Activated CD4-positive, alpha-beta T cell treated with anti-CD3 and anti-CD28 coated beads for 24 hours (primary cell): Measurements from ENCODE around the gene INMT.
"Not testable (repeated sequence)": the region's sequence is repeated elsewhere in the genome, so short reads cannot be mapped to it uniquely, and the experiment has no call there.

Experiments
- DNase-seq, 2 donors: peaks; one replicate each; pipeline ENCODE4 v3.0.0-alpha.2; 2020; ENCODE audit warnings: low read depth in 2 of 2

Gene INMT

DNA sequence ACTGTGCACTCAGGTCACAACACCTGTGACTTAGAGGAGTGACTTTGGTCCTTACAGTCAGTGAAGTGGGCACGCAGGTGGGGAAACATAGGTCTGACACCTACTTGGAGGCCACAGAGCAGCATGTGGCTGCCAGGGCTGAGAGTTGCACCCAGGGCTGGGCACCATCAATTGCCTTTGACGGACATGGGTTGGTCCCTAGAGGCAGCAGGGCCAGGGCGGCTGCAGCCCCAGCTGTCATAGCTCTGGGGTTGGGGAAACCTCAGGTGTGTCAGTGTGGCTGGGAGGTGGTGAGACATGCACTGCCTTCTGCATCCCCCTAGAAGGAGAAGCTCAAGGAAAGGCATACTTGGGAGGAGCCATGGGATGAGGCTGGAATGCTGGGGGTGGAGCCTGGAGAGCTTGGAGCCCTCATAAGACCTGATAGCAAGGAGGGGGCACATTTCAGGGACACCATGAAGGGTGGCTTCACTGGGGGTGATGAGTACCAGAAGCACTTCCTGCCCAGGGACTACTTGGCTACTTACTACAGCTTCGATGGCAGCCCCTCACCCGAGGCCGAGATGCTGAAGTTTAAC lies at the start of gene INMT:
Gene INMT, plus strand, starts transcription at position 440 of the 578 bp plus-strand sequence. Its CDS starts 16 bp downstream, at position 456.
- no peak for DNase-seq

DNA sequence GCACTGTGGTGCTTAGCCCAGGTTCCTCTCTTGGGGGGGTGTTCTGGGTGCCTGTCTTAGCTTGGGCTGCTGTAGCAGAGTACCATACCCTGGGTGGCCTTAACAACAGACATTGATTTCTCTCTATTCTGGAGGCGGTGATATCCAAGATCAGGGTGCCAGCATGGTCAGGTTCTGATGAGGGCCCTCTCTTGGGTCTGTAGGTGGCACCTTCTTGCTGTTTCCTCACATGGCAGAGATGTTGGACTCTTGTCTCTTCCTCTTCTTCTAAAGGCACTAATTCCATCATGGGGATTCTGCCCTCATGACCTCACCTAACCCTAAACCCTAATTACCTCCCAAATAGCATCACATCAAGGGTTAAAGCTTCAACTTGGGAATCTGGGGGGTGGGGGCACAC lies 49.7 kb upstream of the INMT start:
- no peak for DNase-seq

DNA sequence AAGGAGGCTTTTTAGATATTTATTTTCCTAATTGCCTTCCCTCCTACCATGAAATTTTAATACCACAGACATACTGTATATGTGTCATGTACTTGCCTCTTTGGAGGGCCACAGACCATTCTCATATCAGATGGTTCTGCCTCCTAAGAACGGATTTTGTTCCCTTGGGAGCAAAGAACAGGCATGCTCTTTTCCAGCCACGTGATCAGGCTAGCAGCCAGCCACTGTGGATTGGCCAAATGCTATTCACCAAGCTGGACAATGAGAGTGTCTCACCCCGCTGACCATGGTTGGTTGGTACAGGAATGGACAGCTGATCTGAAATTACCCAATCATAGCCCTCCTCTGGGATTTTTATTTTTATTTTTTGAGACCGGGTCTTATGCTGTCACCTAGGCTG lies 48.2 kb upstream of the INMT start:
- DNase-seq: no peak

DNA sequence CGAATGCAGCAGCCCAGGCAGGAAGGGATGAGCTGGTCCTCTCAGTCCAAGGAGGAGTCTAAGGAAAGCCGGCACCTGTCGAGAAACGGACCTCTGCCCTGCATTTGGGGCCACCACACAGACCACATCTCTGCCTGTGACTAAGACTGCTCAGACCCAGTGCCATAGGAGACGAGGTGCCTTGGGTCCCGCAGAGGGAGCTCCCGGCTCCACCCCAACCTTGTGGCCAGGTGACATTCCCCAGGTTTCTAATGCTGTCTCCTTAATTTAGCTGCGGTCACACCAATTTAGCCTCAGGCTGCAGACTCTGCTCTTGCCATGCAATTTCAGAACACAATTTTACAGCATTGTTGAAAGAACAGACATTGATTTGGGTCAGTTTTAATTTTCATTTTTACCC lies 46.9 kb upstream of the INMT start:
- no peak for DNase-seq

DNA sequence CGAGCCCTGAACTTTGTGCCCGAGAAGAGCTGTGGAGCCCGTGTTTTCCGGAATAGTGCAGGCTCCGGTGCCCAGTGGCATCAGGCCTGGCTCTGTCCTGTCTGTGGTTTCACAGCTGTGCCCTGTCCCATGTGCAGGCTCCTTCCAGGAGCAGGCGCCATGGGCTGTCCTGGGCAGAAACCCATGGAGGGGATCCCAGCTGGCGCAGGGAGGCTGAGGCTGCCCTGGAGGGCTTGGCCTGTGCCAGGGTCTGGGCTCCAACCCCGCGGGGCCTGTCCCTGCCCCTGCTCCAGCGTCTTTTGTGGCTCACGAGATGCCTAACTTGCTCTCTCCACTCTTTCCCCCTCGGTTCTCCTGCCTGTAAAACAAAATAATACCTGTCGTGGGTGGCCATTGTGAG lies 46.3 kb upstream of the INMT start:
- no peak for DNase-seq

DNA sequence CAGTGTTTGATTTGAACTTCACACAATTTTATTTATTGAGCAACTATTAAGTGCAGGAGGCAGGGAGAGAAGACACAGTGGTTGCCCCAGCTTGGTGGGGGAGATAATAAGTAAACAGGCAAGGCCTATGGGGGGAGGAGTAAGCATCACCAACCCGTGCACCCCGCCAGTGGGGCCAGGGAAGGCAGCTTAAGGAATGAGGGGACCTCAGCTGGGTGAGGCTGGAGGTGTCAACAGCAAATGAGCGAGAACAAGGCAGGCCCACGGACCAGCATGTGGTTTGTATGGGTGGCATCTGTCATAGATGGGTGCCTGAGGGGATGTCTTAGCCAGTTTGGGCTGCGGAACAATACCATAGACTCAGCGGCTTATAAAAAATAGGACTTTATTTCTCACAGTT lies 45.6 kb upstream of the INMT start:
- no peak for DNase-seq

DNA sequence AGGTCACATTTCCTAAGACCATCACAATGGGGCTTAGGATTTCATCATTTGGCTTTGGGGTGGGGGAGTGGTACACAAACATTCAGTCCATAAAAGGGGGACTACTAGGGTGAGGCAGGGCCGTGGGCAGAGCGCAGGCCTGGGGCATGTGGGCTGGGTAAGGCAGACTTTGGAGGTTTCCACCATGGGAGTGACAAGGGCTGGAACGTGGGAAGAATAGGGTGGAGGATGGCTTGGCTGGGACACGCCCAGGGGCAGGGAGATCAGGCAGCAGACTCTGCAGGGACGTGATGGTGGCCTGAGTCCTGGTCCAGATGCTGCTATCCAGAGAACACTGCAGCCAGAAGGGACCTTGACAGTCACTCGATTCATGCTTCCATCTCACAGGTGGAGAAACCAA lies 45.0 kb upstream of the INMT start:
- DNase-seq: no peak

DNA sequence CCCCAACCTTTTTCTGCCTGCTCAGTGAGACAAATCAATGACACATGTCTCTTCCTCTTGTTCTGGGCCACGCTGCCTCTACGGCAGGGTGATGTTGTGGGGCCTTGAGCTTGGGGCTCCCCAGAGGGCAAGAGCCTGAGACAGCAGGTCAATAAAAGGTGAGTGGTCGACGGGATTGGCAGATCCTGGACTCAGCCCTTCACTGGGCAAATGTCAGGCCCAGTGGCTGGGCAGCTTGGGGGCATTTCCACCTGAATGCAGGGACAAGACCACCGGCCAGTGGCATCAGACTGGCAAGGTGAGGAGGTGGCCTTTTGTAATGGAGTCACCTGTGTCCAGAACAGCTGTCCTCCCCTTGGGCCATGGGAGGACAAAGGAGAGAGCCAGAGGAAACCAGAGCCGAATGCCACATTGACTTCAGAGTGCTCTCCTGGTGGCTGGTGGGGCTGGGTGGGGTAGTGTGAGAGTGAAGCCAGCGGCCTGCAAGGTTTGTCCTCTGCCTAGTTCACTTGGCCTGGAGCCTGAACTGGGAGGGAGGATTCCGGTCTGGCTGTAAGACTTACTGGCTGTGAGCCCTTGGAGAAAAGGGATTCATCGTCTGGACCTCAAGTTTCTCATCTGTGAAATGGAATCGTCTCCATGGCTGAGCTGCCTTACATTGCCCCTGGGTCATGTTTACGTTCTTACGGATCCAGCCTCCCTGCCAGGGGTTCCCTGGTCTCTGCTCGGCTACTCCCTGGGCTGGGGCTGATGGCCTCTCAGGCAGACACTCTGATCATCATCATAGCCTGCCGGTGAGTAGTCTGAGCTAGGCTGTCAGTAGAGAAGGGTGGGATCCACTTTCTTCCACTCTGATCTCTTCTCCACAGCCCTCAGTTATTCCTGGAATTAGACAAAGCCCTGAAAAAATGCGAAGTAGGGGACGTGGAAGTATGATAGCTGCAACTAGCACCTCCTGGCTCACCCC lies 44.3 kb upstream of the INMT start:
- DNase-seq: no peak

DNA sequence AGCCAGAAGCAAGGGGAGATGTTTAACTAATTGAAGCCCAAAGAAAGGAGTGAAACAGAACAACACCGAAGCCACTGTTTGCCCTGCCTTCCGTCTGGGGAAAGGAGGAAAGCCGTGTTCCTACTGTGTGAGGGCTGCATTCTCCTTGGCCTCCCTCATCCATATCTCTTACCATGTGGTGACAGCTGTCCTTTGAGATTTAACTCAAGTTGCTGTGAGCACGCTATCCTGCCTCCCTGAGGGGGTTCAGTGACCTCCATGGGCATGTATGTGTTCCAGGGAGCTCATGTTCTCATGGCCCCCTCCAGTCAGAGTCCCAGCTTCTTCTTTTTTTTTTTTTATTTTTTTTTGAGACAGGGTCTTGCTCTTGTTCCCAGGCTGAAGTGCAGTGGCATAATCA lies 43.5 kb upstream of the INMT start:
- DNase-seq: no peak

DNA sequence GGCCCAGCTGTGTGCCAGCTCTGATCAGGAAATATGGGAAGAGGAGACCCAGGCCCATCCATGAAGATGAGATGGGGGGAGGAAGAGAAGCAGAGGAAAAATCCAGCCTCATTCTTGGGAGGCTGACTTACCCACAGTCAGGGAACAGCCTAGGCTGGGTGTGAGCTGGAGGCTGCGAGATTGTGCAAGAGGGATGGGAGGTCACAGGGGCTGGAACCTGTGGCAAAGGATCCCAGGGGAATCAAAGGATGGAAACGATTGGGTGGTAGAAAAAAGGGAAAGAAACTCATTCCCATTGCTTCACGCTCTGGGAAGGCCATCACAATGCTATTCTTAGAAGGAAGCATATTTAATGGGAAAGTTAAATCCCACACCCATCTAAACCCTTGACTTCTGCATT lies 43.0 kb upstream of the INMT start:
- no peak for DNase-seq

DNA sequence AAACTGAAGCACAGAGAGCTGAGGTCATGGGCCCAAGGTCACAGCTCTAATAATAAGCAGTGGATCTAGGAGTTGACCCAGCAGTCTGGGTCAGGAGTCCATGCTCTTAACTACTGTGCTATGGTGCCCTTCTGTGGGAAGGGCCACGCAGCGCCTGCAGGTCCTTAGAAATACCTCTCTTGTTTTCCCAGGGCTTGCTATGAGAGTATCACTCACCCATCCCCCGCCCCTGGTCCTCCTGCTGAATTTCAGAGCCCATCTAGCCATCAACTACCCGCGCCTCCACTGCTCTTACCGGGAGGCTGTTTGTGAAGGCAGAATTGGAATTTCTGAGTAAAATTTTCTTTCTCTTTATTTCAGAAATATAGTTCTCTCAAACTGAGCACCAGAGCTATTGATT lies 42.4 kb upstream of the INMT start:
- DNase-seq: no peak

DNA sequence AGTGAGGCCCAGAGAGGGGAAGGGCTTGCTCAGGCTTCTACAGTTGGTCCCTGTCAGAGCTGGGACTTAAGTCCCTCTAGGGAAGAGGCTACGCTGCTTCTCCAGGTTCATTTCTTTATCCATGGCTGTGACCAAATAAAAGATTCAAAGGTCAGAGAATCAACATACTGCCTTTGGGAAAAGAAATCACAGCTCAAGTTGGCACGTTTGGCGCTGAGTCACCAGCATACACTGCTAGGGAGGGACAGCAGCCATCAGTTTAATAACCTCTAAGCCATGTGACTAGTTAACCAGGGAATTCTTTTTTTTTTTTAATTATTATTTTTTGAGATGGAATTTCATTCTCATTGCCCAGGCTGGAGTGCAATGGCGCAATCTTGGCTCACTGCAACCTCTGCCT lies 41.3 kb upstream of the INMT start:
- DNase-seq: no peak

DNA sequence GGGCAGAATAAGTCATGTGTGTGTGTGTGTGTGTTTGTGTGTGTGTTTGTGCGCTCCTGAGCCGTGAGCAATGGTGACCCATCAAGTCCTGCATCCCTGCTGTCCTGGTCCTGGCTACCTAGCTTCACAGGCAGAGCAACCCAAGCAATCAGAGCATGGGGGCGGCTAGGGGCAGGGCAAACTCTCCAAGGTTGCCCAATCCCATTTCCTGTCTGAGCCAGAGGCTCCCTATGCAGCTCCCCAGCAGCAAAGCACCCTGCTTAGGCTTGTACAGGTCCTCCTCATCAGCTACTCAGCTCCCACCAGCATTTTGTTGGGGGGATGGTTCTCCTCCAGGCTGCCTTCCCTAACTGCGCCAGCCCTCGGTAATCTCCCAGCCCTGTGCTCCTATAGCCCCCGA lies 38.5 kb upstream of the INMT start:
- no peak for DNase-seq

DNA sequence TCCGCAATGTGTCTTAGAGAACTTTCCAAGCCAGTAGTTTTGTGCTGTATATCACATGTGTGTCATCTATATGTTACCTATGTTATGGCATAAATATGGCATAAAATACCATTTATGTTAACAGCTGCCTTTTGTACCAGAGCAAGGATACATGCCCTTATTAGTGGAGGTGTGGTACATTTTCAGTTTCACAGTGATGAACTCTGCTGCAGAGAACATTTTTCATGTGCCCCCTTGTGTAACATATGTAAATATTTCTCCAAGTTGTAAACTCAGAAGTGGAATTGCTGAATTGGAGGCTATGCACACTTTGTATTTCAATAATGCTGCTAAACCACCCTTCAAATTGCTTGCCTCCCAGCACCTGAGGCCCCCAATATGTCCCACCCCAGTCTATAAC lies 37.8 kb upstream of the INMT start:
- no peak for DNase-seq

DNA sequence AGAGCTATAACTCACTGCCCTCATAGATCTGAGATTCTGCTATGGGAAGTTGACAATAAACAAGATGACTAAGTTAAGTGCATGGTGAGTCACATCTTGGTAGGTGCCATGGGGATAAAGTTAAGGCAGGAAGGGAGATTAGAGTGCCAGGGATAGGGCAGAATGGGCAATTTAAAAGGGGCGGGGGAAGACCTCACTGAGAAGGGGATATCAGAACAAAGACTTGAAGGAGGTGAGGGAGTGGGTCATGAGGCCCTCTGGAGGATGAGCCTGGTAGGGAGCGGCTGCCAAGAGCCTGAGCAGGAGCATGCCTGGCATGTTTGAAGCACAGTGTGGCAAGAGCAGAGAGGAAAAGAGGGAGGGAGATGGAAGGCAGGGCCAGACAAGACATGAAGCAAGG lies 34.8 kb upstream of the INMT start:
- DNase-seq: no peak

DNA sequence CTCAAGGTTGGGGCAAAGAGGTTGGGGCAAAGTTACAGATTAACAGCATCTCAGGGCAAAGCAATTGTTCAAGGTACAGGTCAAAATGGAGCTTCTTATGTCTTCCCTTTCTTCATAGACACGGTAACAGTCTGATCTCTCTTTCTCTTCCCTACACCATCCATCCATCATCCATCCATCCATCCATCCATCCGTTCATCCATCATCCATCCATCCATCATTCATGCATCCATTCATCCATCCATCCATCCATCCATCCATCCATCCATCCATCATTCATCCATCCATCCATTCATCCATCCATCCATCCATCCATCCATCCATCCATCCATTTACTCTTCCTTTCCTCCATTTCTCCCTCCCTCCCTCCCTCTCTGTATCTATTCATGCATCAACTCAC lies 32.5 kb upstream of the INMT start:
- not testable (repeated sequence) for DNase-seq

DNA sequence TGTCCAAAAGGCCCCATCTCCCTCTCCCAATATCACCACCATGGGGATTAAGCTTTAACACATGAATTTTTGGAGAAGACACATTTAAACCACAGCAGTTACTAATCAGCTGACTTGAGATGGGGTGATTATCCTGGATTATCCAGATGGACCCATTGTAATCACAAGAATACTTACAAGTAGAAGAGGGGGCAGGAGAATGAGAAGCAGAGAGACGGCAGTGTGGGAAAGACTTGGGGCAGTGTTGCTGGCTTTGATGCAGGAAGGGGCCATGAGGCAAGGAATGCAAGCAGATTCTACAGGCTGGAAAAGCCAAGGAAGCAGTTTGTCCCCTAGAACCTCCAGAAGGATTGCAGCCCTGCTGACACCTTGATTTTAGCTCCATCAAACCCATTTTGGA lies 30.7 kb upstream of the INMT start:
- DNase-seq: no peak

DNA sequence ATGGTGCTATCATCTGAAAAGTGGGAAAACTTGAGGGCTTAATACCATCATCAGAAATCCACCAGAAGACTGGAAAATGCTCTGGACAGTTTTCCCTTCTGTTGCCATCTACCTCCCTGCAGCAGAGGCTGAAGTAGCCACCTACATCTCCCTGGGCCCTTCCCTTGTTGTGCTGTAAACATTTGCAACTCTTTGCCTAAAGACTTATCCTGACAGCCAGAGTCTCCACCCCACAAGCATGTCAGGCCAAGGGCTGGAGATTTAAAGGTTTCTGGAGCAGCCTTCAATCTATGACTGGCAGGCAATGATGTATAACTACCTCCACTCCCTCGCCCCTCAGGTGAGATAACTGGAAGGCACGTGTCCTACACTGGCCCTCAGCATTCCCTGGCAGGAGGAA lies 29.7 kb upstream of the INMT start:
- no peak for DNase-seq

DNA sequence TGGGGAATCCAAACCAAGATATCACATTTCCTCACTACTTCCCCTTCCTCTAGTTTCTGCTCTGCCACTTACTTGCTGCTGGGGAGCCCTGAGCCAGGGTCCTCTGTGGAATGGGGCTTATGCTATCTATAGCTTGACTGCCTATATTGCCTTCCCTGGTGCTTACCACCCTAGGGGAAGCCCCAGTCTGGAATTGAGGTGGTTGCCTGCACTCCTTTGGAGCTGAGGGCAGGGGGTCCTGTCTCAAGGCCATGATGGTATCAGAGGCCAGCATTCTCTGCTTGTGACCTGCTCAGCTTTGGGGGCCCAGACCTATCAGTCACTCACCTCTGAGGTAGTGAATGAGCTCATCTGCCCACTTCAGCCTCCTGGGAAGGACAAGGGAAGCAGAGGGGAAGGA lies 29.3 kb upstream of the INMT start:
- DNase-seq: no peak

DNA sequence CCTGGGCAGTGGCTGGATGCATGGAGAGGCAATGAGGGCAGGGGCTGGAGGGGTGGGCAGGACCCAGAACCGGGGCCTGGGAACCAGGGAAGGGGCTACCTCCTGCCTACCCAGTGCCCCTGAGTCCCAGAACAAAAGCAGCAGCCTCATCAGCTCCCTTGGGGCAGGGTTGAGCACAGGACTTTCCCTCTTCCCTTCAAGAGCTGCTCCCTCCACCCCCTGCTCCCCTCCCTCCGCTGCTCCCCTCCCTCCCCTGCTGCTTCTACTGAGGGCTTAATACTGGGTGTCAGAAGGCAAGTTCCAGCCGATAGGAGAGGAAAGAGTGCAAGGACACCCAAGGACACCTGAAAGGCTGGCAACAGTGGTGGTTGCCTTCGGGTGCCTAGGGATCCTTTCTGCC lies 28.2 kb upstream of the INMT start:
- no peak for DNase-seq

DNA sequence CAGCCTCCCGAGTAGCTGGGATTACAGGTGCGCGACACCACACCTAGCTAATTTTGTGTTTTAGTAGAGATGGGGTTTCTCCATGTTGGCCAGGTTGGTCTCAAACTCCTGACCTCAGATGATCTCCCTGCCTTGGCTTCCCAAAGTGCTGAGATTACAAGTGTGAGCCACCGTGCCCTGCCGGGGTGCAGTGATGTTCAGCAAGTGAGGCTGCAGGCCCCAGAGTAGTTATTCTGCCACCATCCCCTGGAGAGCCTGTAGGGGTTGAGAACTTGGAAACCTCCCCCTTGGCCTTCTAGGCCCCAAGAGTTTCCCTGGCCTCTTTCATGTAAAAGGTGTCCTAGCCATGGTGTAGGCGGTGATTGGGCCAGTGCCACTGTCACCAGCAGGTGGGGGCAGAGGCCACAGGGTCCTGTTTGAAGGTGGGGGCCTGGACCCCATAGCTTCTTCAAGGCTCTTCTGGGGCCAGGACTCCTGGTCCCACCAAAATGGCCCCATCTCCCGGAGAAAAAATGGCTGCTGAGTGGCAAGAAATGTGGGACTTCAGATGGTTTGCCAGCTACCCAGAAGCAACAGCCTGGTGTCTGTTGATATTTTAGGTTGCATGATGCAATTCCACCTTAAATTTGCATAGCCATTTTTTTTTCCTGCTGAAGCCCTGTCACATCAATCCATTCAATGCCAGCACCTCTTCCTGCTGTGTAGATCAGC lies 25.5 kb upstream of the INMT start:
- DNase-seq: no peak

DNA sequence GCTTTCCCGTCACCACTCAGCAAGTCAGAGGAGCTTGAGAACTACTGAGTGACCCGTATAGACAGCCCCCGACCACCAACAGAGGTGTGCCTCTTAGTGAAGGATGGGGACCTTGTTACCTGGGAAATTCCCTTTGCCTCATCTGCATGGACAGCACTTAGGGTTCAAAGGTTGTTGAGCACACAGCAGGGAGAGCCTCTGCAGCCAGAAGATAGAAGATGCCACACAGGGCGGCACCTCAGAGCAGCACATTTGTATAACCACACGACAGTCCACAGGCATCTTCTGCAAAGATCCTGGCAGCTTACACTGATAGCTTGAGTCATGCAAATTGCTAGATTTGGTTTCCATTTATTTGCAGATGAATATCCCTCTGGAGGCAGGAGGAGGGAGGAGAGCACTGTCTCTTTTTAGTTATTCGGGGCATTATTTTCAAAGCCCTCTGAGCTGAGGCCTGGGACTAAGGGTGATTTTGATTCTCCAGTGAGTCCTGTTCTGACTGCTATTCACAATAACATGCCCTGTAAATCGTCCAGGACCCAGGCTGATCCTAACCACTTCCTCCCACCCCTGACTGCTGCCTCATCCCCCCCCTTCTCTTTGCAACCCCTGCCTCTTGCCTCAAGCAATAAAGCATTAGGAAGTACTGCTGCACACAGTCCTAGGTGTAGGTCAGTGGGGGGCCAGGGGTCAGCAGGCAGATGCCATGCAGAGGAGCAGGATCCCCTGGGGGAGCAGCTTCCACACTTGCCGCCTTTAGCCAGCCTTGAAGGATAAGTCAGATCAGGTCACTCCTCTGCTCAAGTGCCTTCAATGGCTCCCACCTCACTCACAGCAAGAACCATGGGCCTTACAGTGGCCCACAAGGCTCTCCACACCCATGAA lies 24.6 kb upstream of the INMT start:
- DNase-seq: no peak
